Measurements from ENCODE around the gene RPL32. TPM values are rescaled to one million over a fixed set of nuclear protein-coding genes. Genes with fewer than 3 reads are reported as not detected.
"Not testable (repeated sequence)": the region's sequence is repeated elsewhere in the genome, so short reads cannot be mapped to it uniquely, and the experiment has no call there.

Gene RPL32
- total and polyA plus RNA-seq, 2 donors (not counting 1 experiment from before 2014, with no cell fraction given) = 1,244 to 1,855 TPM

- H4K20me1 ChIP-seq (ENCODE audit: control insufficient read depth, extremely low read depth, insufficient read depth, low read length) = no peaks in the 10 kb centered on the region
- no peak overlapping the region for H3K4me3 ChIP-seq (replicated peaks in 1 of 4; ENCODE audit: control extremely low read depth in 1 of 4, insufficient read depth in 1 of 4, low read depth in 3 of 4, low read length in 4 of 4)
- H3K4me2 ChIP-seq (ENCODE audit: extremely low read depth, insufficient read depth, low read length) = no peak overlapping the region
- no peaks in the 10 kb centered on the region for H3K4me1 ChIP-seq (ENCODE audit: control insufficient read depth, extremely low read depth, insufficient read depth, low read length)
- no peak overlapping the region for H3K27ac ChIP-seq (ENCODE audit: insufficient read depth, low read length)
- no peak overlapping the region for H2AFZ ChIP-seq (ENCODE audit: low read length)
- peaks cover 13% of the 10 kb centered on the region for H3K27me3 ChIP-seq (ENCODE audit: control insufficient read depth, insufficient read depth, low read length)
- no peak for DNase-seq (ENCODE audit: low read depth in 2 of 2)
- no peaks in the 10 kb centered on the region for H3K36me3 ChIP-seq (ENCODE audit: control insufficient read depth, insufficient read depth, low read length)
- H3K9ac ChIP-seq (ENCODE audit: insufficient read depth, low read length) = no peak overlapping the region
- no peak for TF ChIP-seq CTCF (conservative IDR thresholded peaks at IDR 0.05 in 1 of 2, IDR thresholded peaks at IDR 0.05 in 1 of 2; ENCODE audit: low read depth in 1 of 2, low read length in 2 of 2)
- no peak for TF ChIP-seq EZH2 (IDR thresholded peaks at IDR 0.05; ENCODE audit: low read length, missing control alignments)
- no peaks in the 10 kb centered on the region for H3K9me3 ChIP-seq (ENCODE audit: control insufficient read depth, insufficient read depth, low read depth, low read length)
- H3K79me2 ChIP-seq (ENCODE audit: control insufficient read depth, insufficient read depth, low read length) = no peaks in the 10 kb centered on the region
Measured at GRCh38 chr3:12854565-12854964, 13.2 kb upstream of the RPL32 start.

- not testable (repeated sequence) for DNase-seq (ENCODE audit: low read depth in 2 of 2); H3K27ac ChIP-seq (ENCODE audit: insufficient read depth, low read length); H3K9me3 ChIP-seq (ENCODE audit: control insufficient read depth, insufficient read depth, low read depth, low read length); H3K79me2 ChIP-seq (ENCODE audit: control insufficient read depth, insufficient read depth, low read length); H3K4me1 ChIP-seq (ENCODE audit: control insufficient read depth, extremely low read depth, insufficient read depth, low read length); H2AFZ ChIP-seq (ENCODE audit: low read length); H3K4me3 ChIP-seq (replicated peaks in 1 of 4; ENCODE audit: control extremely low read depth in 1 of 4, insufficient read depth in 1 of 4, low read depth in 3 of 4, low read length in 4 of 4); H3K9ac ChIP-seq (ENCODE audit: insufficient read depth, low read length); H3K4me2 ChIP-seq (ENCODE audit: extremely low read depth, insufficient read depth, low read length); H3K36me3 ChIP-seq (ENCODE audit: control insufficient read depth, insufficient read depth, low read length); H4K20me1 ChIP-seq (ENCODE audit: control insufficient read depth, extremely low read depth, insufficient read depth, low read length)
- H3K27me3 ChIP-seq (ENCODE audit: control insufficient read depth, insufficient read depth, low read length) = peaks cover 13% of the 10 kb centered on the region
Measured at GRCh38 chr3:12853847-12854246, 12.5 kb upstream of the RPL32 start.

GRCh38 chr3:12852201-12852600, 10.8 kb upstream of the RPL32 start:
- Histone ChIP-seq H3K79me2 (ENCODE audit: control insufficient read depth, insufficient read depth, low read length) (no peaks in the 10 kb centered on the region), H3K9ac (ENCODE audit: insufficient read depth, low read length) (no peak overlapping the region), H4K20me1 (ENCODE audit: control insufficient read depth, extremely low read depth, insufficient read depth, low read length) (no peaks in the 10 kb centered on the region), H3K27ac (ENCODE audit: insufficient read depth, low read length) (no peak overlapping the region), H3K4me1 (ENCODE audit: control insufficient read depth, extremely low read depth, insufficient read depth, low read length) (no peaks in the 10 kb centered on the region), H3K4me3 (replicated peaks in 1 of 4; ENCODE audit: control extremely low read depth in 1 of 4, insufficient read depth in 1 of 4, low read depth in 3 of 4, low read length in 4 of 4) (no peak overlapping the region), H3K36me3 (ENCODE audit: control insufficient read depth, insufficient read depth, low read length) (no peaks in the 10 kb centered on the region), H3K9me3 (ENCODE audit: control insufficient read depth, insufficient read depth, low read depth, low read length) (no peaks in the 10 kb centered on the region), H3K4me2 (ENCODE audit: extremely low read depth, insufficient read depth, low read length) (no peak overlapping the region), H2AFZ (ENCODE audit: low read length) (no peak overlapping the region), H3K27me3 (ENCODE audit: control insufficient read depth, insufficient read depth, low read length) (peaks cover 13% of the 10 kb centered on the region)
- DNase-seq (ENCODE audit: low read depth in 2 of 2) = no peak
- TF ChIP-seq CTCF (conservative IDR thresholded peaks at IDR 0.05 in 1 of 2, IDR thresholded peaks at IDR 0.05 in 1 of 2; ENCODE audit: low read depth in 1 of 2, low read length in 2 of 2) = no peak
- TF ChIP-seq EZH2 (IDR thresholded peaks at IDR 0.05; ENCODE audit: low read length, missing control alignments) = no peak

Data from fibroblast of lung (primary cell).